Activated CD4-positive, alpha-beta T cell treated with anti-CD3 and anti-CD28 coated beads, Interleukin-10, Interleukin-2, amounts not matched to agents 100 ng/mL and 50 ng/mL, durations not matched to agents 16 hours and 8 hours (primary cell): ENCODE results near the gene PPP2R2D.

Experiments used
- DNase-seq: peaks from one replicate; pipeline ENCODE4 v3.0.0-alpha.2; 2020

PPP2R2D gene

GRCh38 chr10:132003282-132003924, 102.6 kb downstream of the PPP2R2D start:
- DNase-seq: no peak

GRCh38 chr10:132004052-132004451, 103.2 kb downstream of the PPP2R2D start:
- DNase-seq: no peak

- DNase-seq: no peak
These were observed 104.3 kb downstream of the PPP2R2D start for GRCh38 chr10:132005147-132005546.

- DNase-seq: no peak
These were observed 106.2 kb downstream of the PPP2R2D start for GRCh38 chr10:132006966-132007365.

- DNase-seq: no peak
These were observed 106.9 kb downstream of the PPP2R2D start for GRCh38 chr10:132007681-132008080.
